Upper lobe of left lung (tissue), 4 donors: ENCODE measurements around the gene MAMLD1.

Experiments
- EP300 ChIP-seq, 4 donors: sonication (generic); formaldehyde crosslinking; IDR thresholded peaks; one replicate each; pipeline ENCODE4 v1.5.1; 2017; ENCODE audit warnings: antibody characterized with exemption in 4 of 4, control low read depth in 2 of 4
- TF ChIP-seq, protein P1 (sequence below), 6 experiments: fragments of 450-650 bp in 4 of 6; fragments of 200-600 bp in 2 of 6; sonication (generic) in 2 of 6; IDR thresholded peaks; one replicate each; pipeline ENCODE4 v1.5.1; 2016 to 2019; ENCODE audit warnings: antibody characterized with exemption in 6 of 6

GRCh38 chrX:150499240-150499639 is 136.1 kb downstream of the MAMLD1 start:
- no peak for TF ChIP-seq EP300 (IDR thresholded peaks at IDR 0.05)
- TF ChIP-seq, protein P1, sequence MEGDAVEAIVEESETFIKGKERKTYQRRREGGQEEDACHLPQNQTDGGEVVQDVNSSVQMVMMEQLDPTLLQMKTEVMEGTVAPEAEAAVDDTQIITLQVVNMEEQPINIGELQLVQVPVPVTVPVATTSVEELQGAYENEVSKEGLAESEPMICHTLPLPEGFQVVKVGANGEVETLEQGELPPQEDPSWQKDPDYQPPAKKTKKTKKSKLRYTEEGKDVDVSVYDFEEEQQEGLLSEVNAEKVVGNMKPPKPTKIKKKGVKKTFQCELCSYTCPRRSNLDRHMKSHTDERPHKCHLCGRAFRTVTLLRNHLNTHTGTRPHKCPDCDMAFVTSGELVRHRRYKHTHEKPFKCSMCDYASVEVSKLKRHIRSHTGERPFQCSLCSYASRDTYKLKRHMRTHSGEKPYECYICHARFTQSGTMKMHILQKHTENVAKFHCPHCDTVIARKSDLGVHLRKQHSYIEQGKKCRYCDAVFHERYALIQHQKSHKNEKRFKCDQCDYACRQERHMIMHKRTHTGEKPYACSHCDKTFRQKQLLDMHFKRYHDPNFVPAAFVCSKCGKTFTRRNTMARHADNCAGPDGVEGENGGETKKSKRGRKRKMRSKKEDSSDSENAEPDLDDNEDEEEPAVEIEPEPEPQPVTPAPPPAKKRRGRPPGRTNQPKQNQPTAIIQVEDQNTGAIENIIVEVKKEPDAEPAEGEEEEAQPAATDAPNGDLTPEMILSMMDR (IDR thresholded peaks at IDR 0.05): no peak
